PC-3 (cell line): ENCODE data around the gene GNAI1.

Experiments
- EZH2phosphoT487 ChIP-seq: fragments of 300-600 bp; sonication (generic); IDR thresholded peaks from 2 replicates; pipeline ENCODE4 v1.6.1; 2018; ENCODE audit warnings: mild to moderate bottlenecking, antibody characterized with exemption, low read length, borderline replicate concordance
- TF ChIP-seq, protein P1 (sequence below): fragments of 300-600 bp; sonication (generic); conservative IDR thresholded peaks from 2 replicates; pipeline ENCODE4 v1.5.1; 2017; ENCODE audit warnings: antibody characterized with exemption, low read depth, mild to moderate bottlenecking, low read length

GRCh38 chr7:80161466-80161865, 26.8 kb downstream of the GNAI1 start:
- TF ChIP-seq, protein P1, sequence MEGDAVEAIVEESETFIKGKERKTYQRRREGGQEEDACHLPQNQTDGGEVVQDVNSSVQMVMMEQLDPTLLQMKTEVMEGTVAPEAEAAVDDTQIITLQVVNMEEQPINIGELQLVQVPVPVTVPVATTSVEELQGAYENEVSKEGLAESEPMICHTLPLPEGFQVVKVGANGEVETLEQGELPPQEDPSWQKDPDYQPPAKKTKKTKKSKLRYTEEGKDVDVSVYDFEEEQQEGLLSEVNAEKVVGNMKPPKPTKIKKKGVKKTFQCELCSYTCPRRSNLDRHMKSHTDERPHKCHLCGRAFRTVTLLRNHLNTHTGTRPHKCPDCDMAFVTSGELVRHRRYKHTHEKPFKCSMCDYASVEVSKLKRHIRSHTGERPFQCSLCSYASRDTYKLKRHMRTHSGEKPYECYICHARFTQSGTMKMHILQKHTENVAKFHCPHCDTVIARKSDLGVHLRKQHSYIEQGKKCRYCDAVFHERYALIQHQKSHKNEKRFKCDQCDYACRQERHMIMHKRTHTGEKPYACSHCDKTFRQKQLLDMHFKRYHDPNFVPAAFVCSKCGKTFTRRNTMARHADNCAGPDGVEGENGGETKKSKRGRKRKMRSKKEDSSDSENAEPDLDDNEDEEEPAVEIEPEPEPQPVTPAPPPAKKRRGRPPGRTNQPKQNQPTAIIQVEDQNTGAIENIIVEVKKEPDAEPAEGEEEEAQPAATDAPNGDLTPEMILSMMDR, result no peak
- TF ChIP-seq EZH2phosphoT487, result no peak
